ENCODE measurements around the gene SPOP. TPM values are rescaled to one million over a fixed set of nuclear protein-coding genes. Genes with fewer than 3 reads are reported as not detected.

Gene SPOP
- total RNA-seq, 1 experiment from 2014 or later, result 41.4 TPM

DNA sequence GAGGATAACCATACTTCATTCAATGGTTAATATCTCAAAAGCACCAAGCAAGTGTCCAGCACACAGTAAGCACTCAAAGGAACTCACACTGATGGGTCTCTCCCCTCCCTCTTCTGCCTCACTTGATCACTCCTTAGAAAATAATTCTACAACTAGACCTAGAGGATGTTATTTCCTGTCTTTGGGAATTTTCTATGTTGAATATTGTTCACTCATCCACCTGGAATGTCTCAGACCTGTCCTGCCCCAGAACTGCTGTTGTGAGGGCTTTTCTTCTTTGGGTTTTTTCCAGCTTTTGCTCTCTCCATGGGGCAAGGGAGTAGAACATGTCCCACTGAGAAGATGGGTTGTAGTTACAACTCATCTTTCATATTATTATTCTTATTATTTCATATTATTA, 76.9 kb downstream of the SPOP start:
- DNase-seq (ENCODE audit: low read depth, low spot score), result no peak
- in situ Hi-C loops (cut with HindIII; ENCODE audit: low pct_unique_long_range_greater_than_20kb, low sequenced_read_pairs), result no loop called here

DNA sequence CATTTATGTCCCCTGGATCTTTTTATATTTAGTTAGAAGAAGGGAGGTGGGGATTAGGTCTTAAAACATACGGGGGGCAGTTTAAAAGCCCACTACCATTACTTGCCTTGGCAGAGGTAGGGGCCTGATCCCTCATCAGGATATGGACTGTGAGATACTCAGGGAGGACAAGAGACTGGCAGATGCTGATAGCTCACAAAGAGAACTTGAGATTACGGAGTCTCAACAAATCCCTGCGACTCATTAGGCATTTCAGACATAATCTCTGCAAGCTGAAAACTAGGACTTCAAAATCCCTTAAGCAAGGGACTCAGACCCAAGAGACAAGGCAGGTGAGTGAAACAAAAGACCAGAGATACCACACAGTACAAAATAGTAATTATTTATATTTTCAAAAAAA, 79.0 kb downstream of the SPOP start:
- DNase-seq (ENCODE audit: low read depth, low spot score), result no peak
- in situ Hi-C loops (cut with HindIII; ENCODE audit: low pct_unique_long_range_greater_than_20kb, low sequenced_read_pairs), result no loop called here

- in situ Hi-C loops (cut with HindIII; ENCODE audit: low pct_unique_long_range_greater_than_20kb, low sequenced_read_pairs), result no loop called here
Observed at GRCh38 chr17:49597928-49598655, 79.8 kb downstream of the SPOP start.

DNA sequence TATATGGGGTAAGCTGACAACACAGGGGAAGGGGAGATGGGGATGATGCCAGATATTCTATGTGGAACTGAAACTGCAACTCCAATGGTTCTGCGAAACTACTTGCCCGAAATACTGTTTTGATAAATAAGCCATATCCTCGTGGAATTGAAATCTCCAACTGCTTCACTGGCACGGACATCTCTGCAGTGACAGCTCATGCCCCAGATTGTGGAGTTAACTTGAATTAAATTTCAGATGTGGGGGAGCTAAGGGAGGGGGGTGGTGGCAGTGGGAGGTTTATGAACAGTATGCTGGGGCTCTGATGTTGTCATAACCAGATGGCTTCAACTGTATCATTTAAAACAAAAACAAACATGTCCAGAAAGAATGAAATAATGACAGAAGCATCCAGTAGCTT, 80.5 kb downstream of the SPOP start:
- in situ Hi-C loops (cut with HindIII; ENCODE audit: low pct_unique_long_range_greater_than_20kb, low sequenced_read_pairs), result no loop called here
- no peak for DNase-seq (ENCODE audit: low read depth, low spot score)

More at GRCh38 chr17:49597928-49598655, 79.8 kb downstream of the SPOP start:
- no peak for DNase-seq (ENCODE audit: low read depth, low spot score)

GRCh38 chr17:49596613-49597244, 81.2 kb downstream of the SPOP start:
- DNase-seq (ENCODE audit: low read depth, low spot score), result no peak
- in situ Hi-C loops (cut with HindIII; ENCODE audit: low pct_unique_long_range_greater_than_20kb, low sequenced_read_pairs), result no loop called here

GRCh38 chr17:49595980-49596379, 81.9 kb downstream of the SPOP start:
- in situ Hi-C loops (cut with HindIII; ENCODE audit: low pct_unique_long_range_greater_than_20kb, low sequenced_read_pairs), result no loop called here
- DNase-seq (ENCODE audit: low read depth, low spot score), result no peak

- in situ Hi-C loops (cut with HindIII; ENCODE audit: low pct_unique_long_range_greater_than_20kb, low sequenced_read_pairs), result no loop called here
- no peak for DNase-seq (ENCODE audit: low read depth, low spot score)
Observed at GRCh38 chr17:49595328-49595727, 82.6 kb downstream of the SPOP start.

- in situ Hi-C loops (cut with HindIII; ENCODE audit: low pct_unique_long_range_greater_than_20kb, low sequenced_read_pairs), result no loop called here
- no peak for DNase-seq (ENCODE audit: low read depth, low spot score)
Observed at GRCh38 chr17:49592263-49592662, 85.6 kb downstream of the SPOP start.

DNA sequence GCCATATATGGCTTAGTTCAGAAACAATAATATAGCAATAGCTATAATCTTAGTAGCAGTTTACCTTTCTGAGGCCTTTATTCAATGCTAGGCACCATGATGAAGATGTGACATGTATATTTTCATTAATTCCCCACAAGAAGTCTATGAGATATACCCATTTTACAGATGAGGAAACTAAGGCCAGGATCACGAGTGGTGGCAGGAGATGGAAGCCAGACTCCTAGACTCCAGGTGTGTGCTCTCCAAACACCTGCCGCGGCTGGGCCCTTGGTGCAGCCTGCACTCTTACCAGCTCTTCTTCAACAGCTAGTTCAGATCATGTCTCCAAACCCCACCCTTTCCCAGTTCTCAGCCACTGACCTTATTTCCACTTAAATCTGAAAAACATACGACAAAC, 87.0 kb downstream of the SPOP start:
- in situ Hi-C loops (cut with HindIII; ENCODE audit: low pct_unique_long_range_greater_than_20kb, low sequenced_read_pairs), result no loop called here

GRCh38 chr17:49589577-49589927, 88.3 kb downstream of the SPOP start:
- no peak for DNase-seq (ENCODE audit: low read depth, low spot score)
- in situ Hi-C loops (cut with HindIII; ENCODE audit: low pct_unique_long_range_greater_than_20kb, low sequenced_read_pairs), result no loop called here

More for the DNA sequence above, 87.0 kb downstream of the SPOP start:
- no peak for DNase-seq (ENCODE audit: low read depth, low spot score)

- DNase-seq (ENCODE audit: low read depth, low spot score), result no peak
- in situ Hi-C loops (cut with HindIII; ENCODE audit: low pct_unique_long_range_greater_than_20kb, low sequenced_read_pairs), result no loop called here
Observed at GRCh38 chr17:49588726-49589576, 88.9 kb downstream of the SPOP start.

- in situ Hi-C loops (cut with HindIII; ENCODE audit: low pct_unique_long_range_greater_than_20kb, low sequenced_read_pairs), result no loop called here
- no peak for DNase-seq (ENCODE audit: low read depth, low spot score)
Observed at GRCh38 chr17:49588312-49588711, 89.6 kb downstream of the SPOP start.

DNA sequence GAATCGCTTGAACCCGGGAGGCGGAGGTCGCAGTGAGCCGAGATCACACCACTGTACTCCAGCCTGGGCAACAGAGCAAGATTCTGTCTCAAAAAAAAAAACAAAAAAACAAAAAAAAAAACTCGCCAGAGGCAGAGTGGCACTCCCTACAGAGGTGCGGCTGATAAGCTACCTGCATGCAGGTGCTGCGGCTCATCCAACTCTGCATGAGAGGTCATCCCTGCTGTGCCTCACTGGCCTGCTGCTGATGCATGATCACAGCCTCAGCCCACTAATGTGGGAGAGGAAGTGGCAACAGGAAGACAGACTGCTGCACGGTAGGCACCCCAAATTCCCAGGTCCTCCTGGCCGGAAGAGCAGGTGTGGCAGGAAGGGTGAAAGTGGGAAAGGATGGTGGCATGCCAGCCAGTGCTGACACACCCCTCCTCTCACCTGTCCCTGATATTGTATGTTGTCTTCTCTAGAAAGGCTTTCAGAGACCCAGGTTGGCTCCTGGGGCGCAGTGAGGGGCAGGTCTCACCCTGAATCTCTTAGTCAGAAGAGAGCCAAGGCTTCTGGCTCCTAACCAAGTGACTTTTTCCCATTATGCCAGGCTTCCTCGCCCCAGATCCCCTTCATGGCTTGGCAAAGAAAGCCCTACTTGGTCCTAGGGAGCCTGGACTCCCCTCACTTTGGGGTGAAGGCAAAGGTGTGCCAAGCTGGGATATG, 90.4 kb downstream of the SPOP start:
- in situ Hi-C loops (cut with HindIII; ENCODE audit: low pct_unique_long_range_greater_than_20kb, low sequenced_read_pairs), result no loop called here
- DNase-seq (ENCODE audit: low read depth, low spot score), result no peak

GRCh38 chr17:49585422-49586027, 92.4 kb downstream of the SPOP start:
- in situ Hi-C loops (cut with HindIII; ENCODE audit: low pct_unique_long_range_greater_than_20kb, low sequenced_read_pairs), result no loop called here
- peak; percentile 63 for DNase-seq (ENCODE audit: low read depth, low spot score)

GRCh38 chr17:49583889-49584288, 94.0 kb downstream of the SPOP start:
- no peak for DNase-seq (ENCODE audit: low read depth, low spot score)
- in situ Hi-C loops (cut with HindIII; ENCODE audit: low pct_unique_long_range_greater_than_20kb, low sequenced_read_pairs), result no loop called here

- in situ Hi-C loops (cut with HindIII; ENCODE audit: low pct_unique_long_range_greater_than_20kb, low sequenced_read_pairs), result no loop called here
- DNase-seq (ENCODE audit: low read depth, low spot score), result no peak
Observed at GRCh38 chr17:49583226-49583625, 94.7 kb downstream of the SPOP start.

GRCh38 chr17:49582789-49583188, 95.1 kb downstream of the SPOP start:
- in situ Hi-C loops (cut with HindIII; ENCODE audit: low pct_unique_long_range_greater_than_20kb, low sequenced_read_pairs), result no loop called here
- DNase-seq (ENCODE audit: low read depth, low spot score), result no peak
